GM18502 (cell line): ENCODE results near the gene FTSJ3.
A peak's percentile ranks its signal among the peaks of the same experiment; 100 is the strongest.
"Not testable (repeated sequence)": the region's sequence is repeated elsewhere in the genome, so short reads cannot be mapped to it uniquely, and the experiment has no call there.

Experiments
- ATAC-seq: cut with Tn5 transposase; IDR thresholded peaks from one replicate; pipeline ENCODE4 v1.9.1; 2021; ENCODE audit warnings: mild to moderate bottlenecking; ENCODE audit not compliant: unreplicated experiment, poor library complexity

FTSJ3 gene

DNA sequence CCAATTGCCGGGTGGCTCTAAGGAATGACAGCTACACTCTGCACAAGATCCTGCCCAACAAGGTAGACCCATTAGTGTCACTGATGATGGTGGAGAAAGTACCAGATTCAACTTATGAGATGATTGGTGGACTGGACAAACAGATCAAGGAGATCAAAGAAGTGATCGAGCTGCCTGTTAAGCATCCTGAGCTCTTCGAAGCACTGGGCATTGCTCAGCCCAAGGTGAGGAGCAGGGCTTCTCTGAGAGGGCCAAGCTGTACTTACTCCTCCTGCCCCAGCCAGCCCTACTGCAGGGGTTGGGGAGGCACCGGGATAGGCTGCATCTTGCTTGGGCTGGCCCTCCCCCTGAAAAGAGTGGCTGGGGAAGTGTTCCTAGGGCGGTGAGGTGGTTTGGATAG lies 2.8 kb upstream of the FTSJ3 start:
- no peak for ATAC-seq

DNA sequence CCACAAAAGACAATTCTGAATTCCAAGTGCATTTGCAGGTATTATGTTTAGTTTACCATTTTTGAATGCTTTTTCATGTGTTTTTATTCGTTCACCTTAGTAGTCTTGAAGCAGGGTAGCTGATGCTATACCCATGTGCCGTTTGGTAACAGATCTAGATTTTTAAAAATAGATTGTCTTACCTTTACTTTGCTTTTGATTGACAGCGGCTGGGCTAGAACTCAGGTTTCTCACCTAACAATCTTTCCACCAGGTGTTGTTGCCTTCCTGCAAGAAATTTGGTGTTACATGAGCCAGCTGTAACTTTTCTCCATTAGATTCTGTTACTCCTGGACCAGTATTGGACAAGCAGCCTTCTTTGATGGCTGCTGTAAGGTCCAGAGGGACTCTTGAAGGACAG lies 1.5 kb upstream of the FTSJ3 start:
- no peak for ATAC-seq

DNA sequence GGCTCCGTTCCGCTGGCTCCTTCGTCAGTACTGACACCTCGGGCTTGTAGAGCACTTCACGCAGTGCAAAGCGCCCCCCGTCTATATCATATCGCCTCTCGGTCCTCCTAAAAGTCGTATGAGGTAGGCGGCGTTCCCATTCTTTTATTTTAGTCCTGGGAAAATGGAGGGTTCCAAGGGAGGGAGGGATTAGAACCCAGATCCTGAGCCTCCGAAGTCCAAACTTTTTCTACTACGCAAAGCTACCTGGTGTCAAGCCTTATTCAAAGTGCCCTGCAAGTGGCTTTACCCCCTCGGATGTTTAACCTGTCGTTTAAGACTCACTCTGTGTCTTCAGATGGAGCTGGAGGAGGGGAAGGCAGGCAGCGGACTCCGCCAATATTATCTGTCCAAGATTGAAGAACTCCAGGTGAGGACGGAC lies 348 bp upstream of the FTSJ3 start:
- ATAC-seq = no peak

DNA sequence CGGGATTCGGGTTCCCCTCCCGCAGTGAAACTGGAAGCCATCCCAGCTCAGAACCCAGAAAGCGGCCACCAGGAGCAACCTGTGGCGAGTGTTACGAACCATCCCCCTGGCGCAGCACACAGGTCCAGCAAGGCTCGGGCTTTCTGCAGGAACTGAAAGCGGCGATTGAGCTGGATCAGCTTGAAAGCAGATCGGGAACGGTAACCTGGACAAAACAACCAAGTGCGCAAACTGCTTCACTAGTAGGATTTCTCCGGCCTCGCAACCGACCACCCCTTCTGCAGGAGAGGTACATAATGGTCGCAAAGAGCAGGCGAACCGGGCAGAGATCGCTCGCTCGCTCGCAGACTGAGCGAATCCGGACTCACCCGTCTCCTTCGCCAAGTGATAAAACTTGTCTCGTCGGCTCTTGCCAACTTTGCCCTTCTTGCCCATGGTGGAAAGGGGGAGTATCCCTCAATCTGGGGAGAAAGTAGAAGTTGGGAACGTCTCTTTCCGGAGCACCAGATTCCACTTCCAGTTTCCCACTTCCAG lies 928 bp downstream of the FTSJ3 start:
- peak; percentile 4 for ATAC-seq

DNA sequence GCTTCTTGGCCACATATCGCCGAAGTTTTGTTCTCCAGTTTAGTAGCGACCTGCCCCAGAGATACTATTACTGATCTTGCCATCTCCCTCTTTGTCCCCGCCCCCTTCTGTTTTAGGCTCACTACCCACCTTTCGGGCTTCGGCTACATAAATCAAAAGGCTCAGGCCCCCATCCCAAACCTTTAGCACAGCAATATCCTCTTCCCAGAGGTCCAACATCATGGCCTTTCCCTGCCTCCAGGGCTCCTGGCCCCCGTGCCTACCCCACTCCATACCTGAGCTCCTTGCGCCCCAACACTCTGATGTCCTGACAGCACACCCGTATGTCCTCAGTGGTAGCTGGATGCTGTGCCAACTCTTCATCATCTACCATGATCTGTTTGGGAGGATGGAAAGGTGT lies 3.1 kb downstream of the FTSJ3 start:
- no peak for ATAC-seq

DNA sequence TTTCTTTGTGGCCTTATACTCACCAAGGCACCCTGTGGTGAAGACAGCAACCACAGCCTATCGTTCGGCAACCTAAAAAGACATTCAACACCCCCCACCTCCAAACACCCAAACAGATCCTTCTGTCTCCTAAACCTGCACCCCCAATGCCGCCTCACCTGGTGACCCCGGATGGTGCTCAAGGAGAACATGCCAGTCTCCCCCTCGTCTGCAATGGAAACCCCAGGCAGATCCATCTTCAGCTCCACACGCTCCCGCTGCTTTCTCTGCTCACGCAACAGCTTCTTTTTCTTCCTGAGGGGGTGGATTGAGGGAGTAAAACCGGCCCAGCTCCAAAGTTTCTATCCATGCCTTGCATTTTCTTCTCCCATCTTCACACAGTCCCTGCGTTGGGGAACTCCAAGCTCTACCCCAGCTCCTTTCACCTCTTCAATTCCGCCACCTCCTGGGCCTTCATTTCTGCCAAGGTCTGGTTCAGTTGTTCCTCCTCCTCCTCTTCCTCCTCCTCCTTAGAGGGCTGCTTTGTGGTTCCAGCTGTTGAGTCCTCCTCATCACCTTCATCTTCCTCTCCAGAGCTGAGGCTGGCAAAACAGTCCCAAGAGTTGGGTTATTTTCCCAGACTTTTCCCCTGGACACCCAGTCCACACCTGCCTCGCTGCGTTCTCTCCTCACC lies 3.7 kb downstream of the FTSJ3 start:
- ATAC-seq = no peak

DNA sequence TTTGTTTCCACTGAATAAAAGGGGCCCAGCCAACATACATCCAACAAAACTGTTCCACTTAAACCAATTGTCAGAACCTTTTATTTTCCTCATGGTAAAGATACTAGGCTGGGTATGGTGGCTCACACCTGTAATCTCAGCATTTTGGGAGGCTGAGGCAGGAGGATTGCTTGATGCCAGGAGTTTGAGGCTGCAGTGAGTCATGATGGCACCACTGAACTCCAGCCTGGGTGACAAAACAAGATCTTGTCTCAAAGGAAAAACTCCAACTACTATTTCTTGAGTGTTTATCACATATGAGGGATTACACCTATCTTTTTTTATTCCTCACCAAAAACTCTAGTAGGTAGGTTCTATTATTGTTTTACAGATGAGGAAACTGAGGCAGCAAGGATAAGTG lies 4.9 kb downstream of the FTSJ3 start:
- ATAC-seq = no peak

DNA sequence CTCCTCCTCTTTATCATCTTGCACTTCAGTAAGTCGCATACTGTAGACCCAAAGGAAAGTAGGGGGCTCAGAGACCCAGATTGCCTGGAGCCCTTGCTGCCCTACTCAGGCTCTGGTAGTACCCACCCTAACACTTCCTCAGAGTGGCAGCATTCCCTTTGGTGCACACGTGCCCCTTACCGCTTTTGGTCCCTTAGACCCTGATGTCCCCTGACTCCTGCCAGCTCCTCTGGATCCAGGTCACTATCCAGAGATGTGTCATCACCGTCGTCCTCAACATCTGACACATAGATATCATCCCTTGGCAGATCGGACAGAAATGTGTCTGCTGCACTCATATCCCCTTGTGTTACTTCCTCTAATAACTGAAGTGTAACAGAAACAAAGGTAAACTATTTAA lies 5.7 kb downstream of the FTSJ3 start:
- no peak for ATAC-seq

DNA sequence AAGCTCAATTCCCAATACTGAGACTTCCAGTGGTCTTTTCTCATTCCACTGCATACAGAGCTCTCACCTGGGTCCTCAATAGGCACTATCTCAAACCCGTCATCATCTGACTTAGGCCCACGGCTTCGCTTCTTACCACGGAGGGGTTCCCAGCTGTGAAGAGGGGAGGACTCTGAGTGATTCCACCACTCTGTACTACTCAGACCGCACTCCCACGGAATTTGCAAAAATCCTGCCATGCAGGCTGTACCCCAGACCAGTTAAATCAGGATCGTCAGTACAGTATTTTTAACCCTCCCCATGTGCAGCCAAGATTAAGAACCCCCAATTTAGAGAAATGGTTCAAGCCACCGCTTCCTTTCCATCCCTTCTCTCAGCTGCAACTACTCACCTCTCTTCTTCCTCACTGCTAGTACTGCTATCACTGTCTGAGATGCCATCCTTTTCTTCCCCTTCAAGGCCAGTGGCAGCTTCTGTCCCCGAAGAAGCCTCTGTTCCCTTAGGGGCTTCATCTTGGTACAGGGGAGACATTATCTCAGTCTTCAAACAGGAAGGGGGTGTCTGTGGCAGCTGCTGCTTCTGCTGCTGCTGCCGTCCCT lies 6.4 kb downstream of the FTSJ3 start:
- no peak for ATAC-seq

DNA sequence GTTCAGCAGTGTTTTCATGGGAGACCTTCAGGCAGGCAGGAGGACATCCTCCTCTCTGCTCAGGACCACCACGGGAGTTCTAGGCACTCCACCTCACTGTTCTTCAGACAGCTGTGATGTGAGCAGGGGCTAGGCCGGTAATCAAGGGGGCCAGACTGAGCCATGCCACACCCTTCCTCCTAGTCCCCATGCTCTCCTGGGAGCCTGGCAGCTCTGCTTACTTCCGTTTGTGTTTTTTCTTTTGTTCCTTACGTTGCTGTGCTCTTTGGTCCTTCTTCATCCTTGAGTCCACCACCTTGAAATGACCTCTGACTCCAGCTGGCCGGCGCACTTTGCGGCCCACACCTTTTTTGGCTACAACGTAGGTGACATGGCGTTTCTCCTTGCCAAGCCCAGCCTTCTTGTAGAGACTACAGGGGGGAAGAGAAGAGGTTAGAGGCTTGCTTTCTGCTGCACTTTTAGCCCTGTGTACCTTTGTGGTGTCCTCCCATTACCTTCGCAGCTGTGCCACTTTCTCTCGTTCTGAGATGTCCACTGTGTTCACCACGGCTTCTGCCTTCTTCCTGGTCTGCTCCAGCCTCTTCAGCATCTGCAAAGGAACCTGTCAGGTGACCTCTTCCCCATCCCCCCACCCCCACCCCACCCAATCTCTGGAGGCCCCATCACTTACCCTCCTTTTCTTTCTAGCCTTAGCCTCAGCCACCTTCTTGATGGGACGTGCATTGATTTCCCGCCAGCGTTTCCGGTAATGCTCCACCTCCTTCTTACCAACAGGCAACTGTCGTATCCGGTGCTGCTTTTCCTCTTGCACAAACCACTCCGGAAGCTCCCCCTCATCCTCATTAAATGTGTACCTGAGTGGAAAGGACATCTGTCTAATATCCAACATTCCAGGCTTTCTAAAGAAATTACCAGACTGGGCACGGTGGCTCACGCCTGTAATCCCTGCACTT lies 7.6 kb downstream of the FTSJ3 start:
- ATAC-seq = no peak

DNA sequence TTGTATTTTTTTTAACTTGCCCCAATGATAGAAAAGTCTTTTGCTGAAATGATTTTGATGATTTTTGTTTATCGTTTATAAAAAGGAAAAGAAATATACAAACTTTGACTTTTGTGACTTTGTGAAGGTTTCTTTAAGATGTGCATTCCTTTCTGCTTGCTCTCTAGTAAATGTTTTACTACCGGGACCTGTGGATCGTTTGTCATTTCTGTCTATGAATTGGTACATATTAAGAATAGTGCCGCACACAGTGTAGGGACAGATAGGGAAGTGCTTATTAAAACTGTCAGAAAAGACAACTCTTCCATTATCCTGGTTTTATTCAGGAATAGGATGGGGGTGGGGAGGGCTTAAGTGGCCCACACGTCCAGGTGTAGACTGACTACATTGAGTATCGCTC lies 8.3 kb downstream of the FTSJ3 start:
- no peak for ATAC-seq

DNA sequence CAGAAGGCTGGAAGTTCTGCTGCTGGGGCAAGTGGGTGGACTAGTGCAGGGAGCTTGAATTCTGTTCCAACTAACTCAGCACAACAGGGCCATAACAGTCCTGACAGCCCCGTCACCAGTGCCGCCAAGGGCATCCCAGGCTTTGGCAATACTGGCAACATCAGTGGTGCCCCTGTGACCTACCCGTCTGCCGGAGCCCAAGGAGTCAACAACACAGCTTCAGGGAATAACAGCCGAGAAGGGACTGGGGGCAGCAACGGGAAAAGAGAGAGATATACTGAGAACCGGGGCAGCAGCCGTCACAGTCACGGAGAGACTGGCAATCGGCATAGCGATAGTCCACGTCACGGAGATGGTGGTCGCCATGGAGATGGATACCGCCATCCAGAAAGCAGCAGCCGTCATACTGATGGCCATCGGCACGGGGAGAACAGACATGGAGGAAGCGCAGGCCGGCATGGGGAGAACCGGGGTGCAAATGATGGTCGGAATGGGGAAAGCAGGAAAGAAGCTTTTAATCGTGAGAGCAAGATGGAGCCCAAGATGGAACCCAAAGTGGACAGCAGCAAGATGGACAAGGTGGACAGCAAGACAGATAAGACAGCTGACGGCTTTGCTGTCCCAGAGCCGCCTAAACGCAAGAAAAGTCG lies 9.6 kb downstream of the FTSJ3 start:
- ATAC-seq = no peak

DNA sequence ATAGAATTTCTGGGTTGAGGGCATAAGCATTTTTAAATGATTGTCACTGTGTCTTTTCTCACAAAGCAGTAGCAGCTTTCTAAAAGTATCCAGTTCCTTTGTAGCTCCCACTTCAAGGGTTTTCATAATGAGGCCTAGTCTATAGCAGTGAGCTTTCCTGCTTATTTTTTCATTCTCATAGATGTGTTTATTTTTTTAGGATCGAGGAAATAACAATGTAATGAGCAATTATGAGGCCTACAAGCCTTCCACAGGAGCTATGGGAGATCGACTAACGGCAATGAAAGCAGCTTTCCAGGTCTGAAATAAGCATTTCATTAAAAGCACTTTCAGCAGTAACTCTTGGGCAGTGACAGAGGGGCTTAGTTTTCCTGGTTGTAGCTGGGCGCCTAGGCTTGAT lies 10.8 kb downstream of the FTSJ3 start:
- ATAC-seq = no peak

DNA sequence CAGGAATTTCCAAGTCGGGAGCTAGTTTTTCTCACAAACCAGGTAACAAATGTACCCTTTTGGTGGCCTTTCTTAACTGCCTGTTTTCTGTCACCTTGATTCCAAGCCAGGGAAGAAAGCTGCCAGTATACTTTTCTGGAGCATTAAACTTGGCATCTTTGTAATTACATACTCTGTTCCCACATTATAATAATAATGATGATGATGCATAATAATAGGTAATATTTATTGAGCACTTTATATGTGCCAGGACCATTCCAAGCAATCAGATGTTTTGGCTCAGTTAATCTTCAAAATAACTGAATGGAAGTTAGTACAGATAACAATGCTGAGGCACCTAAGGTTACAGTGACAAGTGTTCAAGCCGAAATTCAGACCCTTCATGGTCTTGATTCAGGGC lies 11.3 kb downstream of the FTSJ3 start:
- ATAC-seq = no peak

DNA sequence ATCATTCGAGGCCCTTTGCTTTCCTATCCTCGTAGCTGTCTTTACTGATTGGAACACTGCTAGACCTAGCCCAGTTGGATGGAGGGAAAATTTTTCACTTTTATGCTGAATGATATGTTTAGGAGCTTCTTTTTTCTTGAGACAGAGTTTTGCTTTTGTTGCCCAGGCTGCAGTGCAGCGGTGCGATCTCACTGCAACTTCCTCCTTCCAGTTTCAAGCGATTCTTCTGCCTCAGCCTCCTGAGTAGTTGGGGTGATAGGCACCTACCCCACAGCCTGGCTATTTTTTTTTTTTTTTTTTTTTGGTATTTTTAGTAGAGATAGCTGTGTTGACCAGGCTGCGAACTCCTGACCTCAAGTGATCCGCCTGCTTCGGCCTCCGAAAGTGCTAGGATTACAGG lies 17.5 kb downstream of the FTSJ3 start:
- ATAC-seq = no peak

DNA sequence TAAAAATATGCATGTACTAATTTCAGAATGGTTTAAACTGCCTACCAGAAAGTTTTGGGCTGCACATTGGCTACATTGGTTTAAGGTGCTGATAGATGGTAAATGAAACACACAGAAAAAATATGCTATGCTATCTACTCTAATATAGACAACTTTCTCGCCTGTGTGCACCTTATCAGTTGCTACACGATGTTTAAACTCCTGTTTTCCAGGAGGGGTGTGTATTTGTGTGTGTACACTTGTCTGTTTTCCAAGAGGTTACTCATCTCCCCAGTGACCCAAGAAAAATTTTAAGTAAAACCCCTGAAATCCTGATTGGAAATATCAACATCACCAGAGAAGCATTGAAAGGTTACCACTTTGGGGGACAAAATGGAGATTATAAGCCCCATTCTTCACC lies 21.9 kb downstream of the FTSJ3 start:
- no peak for ATAC-seq

DNA sequence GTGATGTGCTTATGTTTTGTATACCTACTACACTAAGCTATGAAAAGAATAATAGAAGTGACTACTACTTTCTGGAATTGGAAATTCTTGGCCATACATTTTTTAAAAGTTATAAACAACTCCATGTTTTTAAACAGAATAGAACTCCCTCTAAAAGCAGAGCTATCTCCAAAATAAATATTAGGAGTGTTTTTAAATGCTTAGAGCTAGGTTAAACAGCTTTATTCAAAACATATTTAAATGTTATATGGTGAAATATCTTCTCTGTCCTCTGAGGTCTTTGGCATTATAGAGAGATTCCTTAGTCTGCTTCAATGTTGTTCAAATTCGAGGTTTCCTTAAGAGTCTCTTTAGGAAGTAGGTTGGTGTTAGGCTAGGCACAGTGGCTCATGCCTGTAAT lies 23.1 kb downstream of the FTSJ3 start:
- no peak for ATAC-seq

DNA sequence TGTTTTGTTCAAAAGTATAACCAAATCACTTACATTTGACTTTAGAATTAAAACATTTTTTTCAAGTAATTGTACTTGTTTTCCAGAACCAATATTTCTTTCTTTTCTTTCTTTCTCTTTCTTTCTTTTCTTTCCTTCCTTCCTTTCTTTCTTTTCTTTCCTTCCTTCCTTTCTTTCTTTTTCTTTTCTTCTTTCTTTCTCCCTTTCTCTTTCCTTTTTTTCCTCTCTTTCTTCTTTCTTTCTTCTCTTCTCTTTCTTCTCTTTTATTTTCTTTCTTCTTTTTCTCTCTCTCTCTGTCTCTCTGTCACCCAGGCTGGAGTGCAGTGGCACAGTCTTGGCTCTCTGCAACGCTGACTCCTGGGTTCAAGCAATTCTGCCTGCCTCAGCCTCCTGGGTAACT lies 26.7 kb downstream of the FTSJ3 start:
- no peak for ATAC-seq

DNA sequence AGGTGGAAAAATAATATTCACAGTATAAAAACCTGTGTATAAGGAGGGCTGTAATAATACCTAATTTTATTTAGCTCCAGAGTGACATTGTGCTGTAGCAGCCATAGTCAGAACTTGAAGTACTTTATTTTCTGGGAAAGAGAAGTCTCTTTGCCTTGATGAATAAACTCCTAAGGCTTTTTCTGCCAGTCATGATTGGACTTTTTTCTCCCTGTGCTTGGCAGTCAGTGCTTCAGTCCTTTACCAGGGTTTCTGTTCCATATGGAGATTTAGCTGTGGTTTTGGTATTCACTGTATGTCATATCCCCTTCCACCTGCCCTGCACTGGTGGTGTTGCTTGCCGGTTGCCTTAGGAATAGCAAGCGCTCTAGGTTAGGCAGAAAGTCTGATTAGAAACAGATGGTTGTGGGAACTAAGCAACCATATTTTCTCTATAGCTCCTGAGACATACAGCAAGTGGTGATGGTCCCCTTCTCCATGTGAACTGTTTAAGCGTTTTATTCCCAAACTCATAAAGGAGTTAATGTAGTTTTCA lies 28.8 kb downstream of the FTSJ3 start:
- no peak for ATAC-seq

DNA sequence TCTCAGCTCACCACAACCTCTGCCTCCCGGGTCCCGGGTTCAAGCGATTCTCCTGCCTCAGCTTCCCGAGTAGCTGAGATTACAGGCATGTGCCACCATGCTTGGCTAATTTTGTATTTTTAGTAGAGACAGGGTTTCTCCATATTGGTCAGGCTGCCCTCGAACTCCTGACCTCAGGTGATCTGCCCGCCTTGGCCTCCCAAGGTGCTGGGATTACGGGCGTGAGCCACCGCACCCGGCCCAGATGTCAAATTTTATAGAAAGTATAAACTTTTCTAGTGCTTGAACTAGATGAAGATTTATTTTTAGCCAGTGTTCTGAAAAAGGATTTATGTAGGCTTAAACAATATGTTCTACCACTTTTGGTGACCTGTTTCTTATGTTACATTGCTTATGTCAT lies 31.1 kb downstream of the FTSJ3 start:
- not testable (repeated sequence) for ATAC-seq
